ENCODE measurements around the gene PRKD1. TPM values are rescaled to one million over a fixed set of nuclear protein-coding genes. Genes with fewer than 3 reads are reported as not detected.

Gene PRKD1
- total and polyA plus RNA-seq, 10 donors = 1.0 to 8.9 (median 4.5) TPM

- Histone ChIP-seq H3K27ac (no peak overlapping the region), H3K9me3 (peaks cover 0 to 8% (median 0%) of the 10 kb centered on the region in 8 donors), H3K27me3 (replicated peaks in 1 of 7) (no peaks in the 10 kb centered on the region), H3K4me3 (no peak overlapping the region), H3K4me1 (no peaks in the 10 kb centered on the region), H3K36me3 (no peaks in the 10 kb centered on the region)
- TF ChIP-seq POLR2A (IDR thresholded peaks at IDR 0.05) (no peak), CTCF (IDR thresholded peaks at IDR 0.05 in 8 of 11, conservative IDR thresholded peaks at IDR 0.05 in 3 of 11) (no peak), POLR2AphosphoS5 (IDR thresholded peaks at IDR 0.05) (no peak)
- intact Hi-C loops (cut with DNase I; ENCODE audit: low total_unique reads) = no loop called here
- DNase-seq = no peak
- 93 to 96% (median 94%) methylated on average over 3 of the region's 3 CpGs for WGBS, 5 donors
Observed at GRCh38 chr14:29832042-29832441, 95.6 kb downstream of the PRKD1 start.

- no peak for DNase-seq
- Histone ChIP-seq H3K9me3 (no peaks in the 10 kb centered on the region), H3K4me3 (no peak overlapping the region), H3K4me1 (no peaks in the 10 kb centered on the region), H3K27me3 (replicated peaks in 1 of 7) (no peaks in the 10 kb centered on the region), H3K27ac (no peak overlapping the region), H3K36me3 (no peaks in the 10 kb centered on the region)
- no peak for TF ChIP-seq CTCF (IDR thresholded peaks at IDR 0.05 in 8 of 11, conservative IDR thresholded peaks at IDR 0.05 in 3 of 11)
- intact Hi-C loops (cut with DNase I; ENCODE audit: low total_unique reads) = no loop called here
- 86 to 91% (median 88%) methylated on average over 2 of the region's 2 CpGs for WGBS, 5 donors
Observed at GRCh38 chr14:29829851-29830250, 97.8 kb downstream of the PRKD1 start.

- no peaks in the 10 kb centered on the region for H3K9me3 ChIP-seq
- no peaks in the 10 kb centered on the region for H3K4me1 ChIP-seq
- 82 to 88% (median 85%) methylated on average over 5 of the region's 5 CpGs for WGBS, 5 donors
- no peak overlapping the region for H3K4me3 ChIP-seq
- H3K27ac ChIP-seq = no peak overlapping the region
- no peaks in the 10 kb centered on the region for H3K27me3 ChIP-seq (replicated peaks in 1 of 7)
- TF ChIP-seq POLR2AphosphoS5 (IDR thresholded peaks at IDR 0.05) (no peak), POLR2A (IDR thresholded peaks at IDR 0.05) (no peak), CTCF (IDR thresholded peaks at IDR 0.05 in 8 of 11, conservative IDR thresholded peaks at IDR 0.05 in 3 of 11) (no peak)
- intact Hi-C loops (cut with DNase I; ENCODE audit: low total_unique reads) = no loop called here
- H3K36me3 ChIP-seq = no peaks in the 10 kb centered on the region
- no peak for DNase-seq
Observed at GRCh38 chr14:29823816-29824215, 103.8 kb downstream of the PRKD1 start.

GRCh38 chr14:29822430-29822709 lies 105.3 kb downstream of the PRKD1 start:
- H3K27ac ChIP-seq = no peak overlapping the region
- intact Hi-C loops (cut with DNase I; ENCODE audit: low total_unique reads) = no loop called here

More at GRCh38 chr14:29822430-29822709, 105.3 kb downstream of the PRKD1 start:
- TF ChIP-seq POLR2A (IDR thresholded peaks at IDR 0.05) (no peak), POLR2AphosphoS5 (IDR thresholded peaks at IDR 0.05) (no peak), CTCF (IDR thresholded peaks at IDR 0.05 in 8 of 11, conservative IDR thresholded peaks at IDR 0.05 in 3 of 11) (no peak)
- Histone ChIP-seq H3K36me3 (no peaks in the 10 kb centered on the region), H3K4me1 (no peaks in the 10 kb centered on the region), H3K27me3 (replicated peaks in 1 of 7) (no peaks in the 10 kb centered on the region), H3K4me3 (no peak overlapping the region), H3K9me3 (no peaks in the 10 kb centered on the region)
- DNase-seq = no peak

Measured in spleen (tissue), 11 donors.